HCT116 (cell line): Measurements from ENCODE around the gene CCDC201.

ENCODE experiments used
- ATF3 ChIP-seq: IDR thresholded peaks from 2 replicates; pipeline ENCODE4 v1.6.1; 2012
- CTCF ChIP-seq, 3 experiments: fragments of 200-600 bp in 1 of 3; sonication (generic) in 1 of 3; IDR thresholded peaks in 2 of 3; conservative IDR thresholded peaks in 1 of 3; 2 replicates each; pipeline ENCODE4 v1.5.1; 2012 to 2017; ENCODE audit warnings: low read depth in 2 of 3, low read length in 2 of 3, antibody characterized with exemption in 1 of 3, borderline replicate concordance in 1 of 3, control low read depth in 1 of 3, mild to moderate bottlenecking in 1 of 3, mixed read lengths in 1 of 3, mixed run types in 1 of 3, moderate library complexity in 1 of 3; ENCODE audit not compliant: insufficient read depth in 1 of 3
- EZH2 ChIP-seq: fragments of 200-600 bp; sonication (generic); IDR thresholded peaks from 2 replicates; pipeline ENCODE4 v1.6.1; 2017; ENCODE audit warnings: antibody characterized with exemption, mixed run types
- POLR2A ChIP-seq: IDR thresholded peaks from 2 replicates; pipeline ENCODE4 v1.7.0; 2011; ENCODE audit warnings: borderline replicate concordance; ENCODE audit not compliant: insufficient read depth, insufficient read length; ENCODE audit errors: extremely low read depth

- TF ChIP-seq CTCF (IDR thresholded peaks at IDR 0.05 in 2 of 3, conservative IDR thresholded peaks at IDR 0.05 in 1 of 3; ENCODE audit: borderline replicate concordance in 1 of 3, insufficient read depth in 1 of 3, low read depth in 2 of 3, low read length in 2 of 3) (no peak), POLR2A (no peak), ATF3 (no peak), EZH2 (no peak)
Observed at GRCh38 chr7:45874408-45875131, 1.7 kb upstream of the CCDC201 start.
